IMR-90 (cell line): ENCODE results near the gene IFNLR1. TPM values are rescaled to one million over a fixed set of nuclear protein-coding genes. Genes with fewer than 3 reads are reported as not detected.

Source experiments
- ATAC-seq: fragments of 200-7000 bp; cut with Tn5 transposase; 2 replicates; pipeline ENCODE4 v1.9.1; 2020; ENCODE audit warnings: low read depth, mild to moderate bottlenecking, moderate library complexity
- BruUV-seq: library from RNA; stranded (reverse); fragments of 400-500 nt; replicated peaks from 2 replicates; lab custom pipeline; 2021; lab: Mats Ljungman, UMichigan
- CTCF ChIA-PET: fragments of 300-600 bp; formaldehyde crosslinking; extraction: SDS; loops from one replicate; lab custom pipeline; 2021; ENCODE audit warnings: antibody characterized with exemption; lab: Yijun Ruan, JAX
- POLR2A ChIA-PET: fragments of 300-600 bp; sonication (Branson Sonifier 250); formaldehyde crosslinking; loops from one replicate; lab custom pipeline; 2022; ENCODE audit warnings: antibody characterized with exemption; ENCODE audit not compliant: unreplicated experiment; lab: Charles Lee
- DNase-seq: peaks from one replicate; pipeline ENCODE4 v3.0.0; 2013
- H2AFZ ChIP-seq: replicated peaks from 2 replicates; pipeline ENCODE3; 2013; ENCODE audit warnings: low read length, mild to moderate bottlenecking; ENCODE audit not compliant: poor library complexity
- H2AK5ac ChIP-seq: 2 replicates; pipeline ENCODE4 v1.6.1; 2013; ENCODE audit warnings: low read depth, low read length, inconsistent platforms
- H2AK9ac ChIP-seq: replicated peaks from 2 replicates; pipeline ENCODE3; 2013; ENCODE audit warnings: mild to moderate bottlenecking, low read depth, low read length, moderate library complexity; ENCODE audit not compliant: poor library complexity
- H2BK120ac ChIP-seq: 2 replicates; pipeline ENCODE4 v1.6.1; 2013; ENCODE audit warnings: low read depth, low read length, inconsistent platforms
- H2BK15ac ChIP-seq: 3 replicates; pipeline ENCODE4 v1.6.1; 2013; ENCODE audit warnings: low read depth, low read length, inconsistent platforms
- H2BK20ac ChIP-seq: 2 replicates; pipeline ENCODE4 v1.6.1; 2013; ENCODE audit warnings: low read depth, mild to moderate bottlenecking, inconsistent platforms, low read length, moderate library complexity
- H2BK5ac ChIP-seq: 2 replicates; pipeline ENCODE4 v1.6.1; 2013; ENCODE audit warnings: mild to moderate bottlenecking, low read depth, low read length, inconsistent platforms; ENCODE audit not compliant: poor library complexity, severe bottlenecking
- H3K14ac ChIP-seq: replicated peaks from 2 replicates; pipeline ENCODE4 v1.6.1; 2013; ENCODE audit warnings: low read depth, low read length, inconsistent platforms
- H3K18ac ChIP-seq: 2 replicates; pipeline ENCODE4 v1.6.1; 2013; ENCODE audit warnings: low read depth, low read length, control low read depth
- H3K23ac ChIP-seq: 2 replicates; pipeline ENCODE4 v1.6.1; 2013; ENCODE audit warnings: low read depth, low read length, inconsistent platforms
- H3K27ac ChIP-seq: 2 replicates; pipeline ENCODE4 v1.5.1; 2013; ENCODE audit warnings: mild to moderate bottlenecking, control low read depth, low read length; ENCODE audit not compliant: insufficient read depth
- H3K27me3 ChIP-seq: 2 replicates; pipeline ENCODE4 v1.6.1; 2013; ENCODE audit warnings: low read length; ENCODE audit not compliant: control insufficient read depth, insufficient read depth
- H3K36me3 ChIP-seq: 2 replicates; pipeline ENCODE4 v1.6.1; 2013; ENCODE audit warnings: low read length, mixed read lengths; ENCODE audit not compliant: control insufficient read depth, insufficient read depth
- H3K4ac ChIP-seq: 2 replicates; pipeline ENCODE4 v1.6.1; 2013; ENCODE audit warnings: low read depth, low read length, inconsistent platforms
- H3K4me1 ChIP-seq: 2 replicates; pipeline ENCODE4 v1.6.1; 2013; ENCODE audit warnings: low read length, mixed read lengths; ENCODE audit not compliant: control insufficient read depth, insufficient read depth
- H3K4me2 ChIP-seq: 2 replicates; pipeline ENCODE4 v1.6.1; 2013; ENCODE audit warnings: low read depth, mild to moderate bottlenecking, control low read depth, low read length, moderate library complexity
- H3K4me3 ChIP-seq: 2 replicates; pipeline ENCODE4 v1.5.1; 2013; ENCODE audit warnings: low read depth, mild to moderate bottlenecking, control low read depth, low read length, moderate library complexity; ENCODE audit not compliant: insufficient read depth
- H3K56ac ChIP-seq: 2 replicates; pipeline ENCODE4 v1.6.1; 2013; ENCODE audit warnings: low read length, inconsistent platforms; ENCODE audit not compliant: insufficient read depth; ENCODE audit errors: extremely low read depth
- H3K79me1 ChIP-seq, 2 experiments: 2 replicates each; pipeline ENCODE4 v1.6.1; 2013; ENCODE audit warnings: low read length in 2 of 2, inconsistent platforms in 1 of 2, low read depth in 1 of 2
- H3K9ac ChIP-seq: 2 replicates; pipeline ENCODE4 v1.6.1; 2013; ENCODE audit warnings: low read depth, low read length, control low read depth
- H3K9me1 ChIP-seq: 2 replicates; pipeline ENCODE4 v1.6.1; 2013; ENCODE audit warnings: low read length, inconsistent platforms; ENCODE audit not compliant: insufficient read depth
- H3K9me3 ChIP-seq: 2 replicates; pipeline ENCODE4 v1.6.1; 2013; ENCODE audit warnings: low read length; ENCODE audit not compliant: control insufficient read depth, insufficient read depth
- H4K20me1 ChIP-seq: 2 replicates; pipeline ENCODE4 v1.6.1; 2013; ENCODE audit warnings: low read length, inconsistent platforms; ENCODE audit not compliant: insufficient read depth
- H4K5ac ChIP-seq: 2 replicates; pipeline ENCODE4 v1.6.1; 2013; ENCODE audit warnings: mild to moderate bottlenecking, low read depth, low read length, control low read depth
- H4K8ac ChIP-seq, 2 experiments: 2 replicates each; pipeline ENCODE4 v1.6.1; 2013; ENCODE audit warnings: low read depth in 2 of 2, low read length in 2 of 2, control low read depth in 1 of 2, inconsistent platforms in 1 of 2
- H4K91ac ChIP-seq: 2 replicates; pipeline ENCODE4 v1.6.1; 2013; ENCODE audit warnings: low read depth, low read length, inconsistent platforms; ENCODE audit not compliant: insufficient read depth
- BHLHE40 ChIP-seq: fragments of 150-350 bp; IDR thresholded peaks from 2 replicates; pipeline ENCODE4 v1.6.1; 2016; ENCODE audit warnings: mild to moderate bottlenecking, low read depth, low read length
- CHD1 ChIP-seq: IDR thresholded peaks from 2 replicates; pipeline ENCODE4 v1.6.1; 2012; ENCODE audit warnings: low read depth, low read length, improper control_type of control experiment
- FOS ChIP-seq: fragments of 150-350 bp; IDR thresholded peaks from 2 replicates; pipeline ENCODE4 v1.6.1; 2016; ENCODE audit warnings: low read depth, low read length
- MAFK ChIP-seq: IDR thresholded peaks from 2 replicates; pipeline ENCODE4 v1.6.1; 2012; ENCODE audit warnings: low read depth, low read length, improper control_type of control experiment
- MXI1 ChIP-seq: IDR thresholded peaks from 2 replicates; pipeline ENCODE4 v1.6.1; 2012; ENCODE audit warnings: low read depth, mild to moderate bottlenecking, low read length, moderate library complexity, borderline replicate concordance
- RCOR1 ChIP-seq: IDR thresholded peaks from 2 replicates; pipeline ENCODE4 v1.6.1; 2012; ENCODE audit warnings: mild to moderate bottlenecking, low read length, improper control_type of control experiment; ENCODE audit not compliant: insufficient replicate concordance
- USF2 ChIP-seq: fragments of 150-350 bp; IDR thresholded peaks from 2 replicates; pipeline ENCODE4 v1.6.1; 2017; ENCODE audit warnings: mild to moderate bottlenecking, antibody characterized with exemption, low read length, low read depth
- WGBS, 2 experiments: methylation state at CpG; one replicate each; pipeline versions ENCODE4 v1.1.5 to v1.1.7; 2013; ENCODE audit warnings: missing lambda C conversion rate in 2 of 2; ENCODE audit not compliant: insufficient read length in 1 of 2; ENCODE audit errors: extremely low coverage in 2 of 2; 5-methylcytosine and 5-hydroxymethylcytosine counted together
- dilution Hi-C: fragments of 300-500 bp; cut with HindIII; formaldehyde crosslinking; loops from one replicate; pipeline ENCODE4 v1.14.3; 2018; ENCODE audit warnings: low sequenced_read_pairs; ENCODE audit not compliant: unreplicated experiment
- in situ Hi-C: fragments of 300-500 bp; cut with MboI; formaldehyde crosslinking; loops from 3 replicates; pipeline ENCODE4 v1.14.3; 2019; ENCODE audit warnings: low sequenced_read_pairs, inconsistent platforms, mixed read lengths
- intact Hi-C: fragments of 100-400 bp; cut with micrococcal nuclease; formaldehyde crosslinking; loops from 2 replicates; pipeline ENCODE4 v1.10.0; 2022
- polyA plus RNA-seq, 3 experiments: library from polyadenylated mRNA; depleted of rRNA; stranded (reverse); fragments of >200 nt; gene quantifications; 2 replicates each; pipeline ENCODE4 v1.2.3, GENCODE V29; 2012; ENCODE audit warnings: low replicate concordance in 1 of 3
- total RNA-seq: library from RNA; depleted of rRNA; stranded (reverse); fragments of >200 nt; gene quantifications from 2 replicates; pipeline ENCODE4 v1.2.3, GENCODE V29; 2012
- TF ChIP-seq, protein P1 (sequence below): fragments of 150-350 bp; IDR thresholded peaks from 2 replicates; pipeline ENCODE4 v1.6.1; 2016; ENCODE audit warnings: low read depth, mild to moderate bottlenecking, low read length, moderate library complexity, borderline replicate concordance

The IFNLR1 gene
- total and polyA plus RNA-seq, 2 of the 4 experiments (the other 2 are of a cell fraction): not detected

DNA sequence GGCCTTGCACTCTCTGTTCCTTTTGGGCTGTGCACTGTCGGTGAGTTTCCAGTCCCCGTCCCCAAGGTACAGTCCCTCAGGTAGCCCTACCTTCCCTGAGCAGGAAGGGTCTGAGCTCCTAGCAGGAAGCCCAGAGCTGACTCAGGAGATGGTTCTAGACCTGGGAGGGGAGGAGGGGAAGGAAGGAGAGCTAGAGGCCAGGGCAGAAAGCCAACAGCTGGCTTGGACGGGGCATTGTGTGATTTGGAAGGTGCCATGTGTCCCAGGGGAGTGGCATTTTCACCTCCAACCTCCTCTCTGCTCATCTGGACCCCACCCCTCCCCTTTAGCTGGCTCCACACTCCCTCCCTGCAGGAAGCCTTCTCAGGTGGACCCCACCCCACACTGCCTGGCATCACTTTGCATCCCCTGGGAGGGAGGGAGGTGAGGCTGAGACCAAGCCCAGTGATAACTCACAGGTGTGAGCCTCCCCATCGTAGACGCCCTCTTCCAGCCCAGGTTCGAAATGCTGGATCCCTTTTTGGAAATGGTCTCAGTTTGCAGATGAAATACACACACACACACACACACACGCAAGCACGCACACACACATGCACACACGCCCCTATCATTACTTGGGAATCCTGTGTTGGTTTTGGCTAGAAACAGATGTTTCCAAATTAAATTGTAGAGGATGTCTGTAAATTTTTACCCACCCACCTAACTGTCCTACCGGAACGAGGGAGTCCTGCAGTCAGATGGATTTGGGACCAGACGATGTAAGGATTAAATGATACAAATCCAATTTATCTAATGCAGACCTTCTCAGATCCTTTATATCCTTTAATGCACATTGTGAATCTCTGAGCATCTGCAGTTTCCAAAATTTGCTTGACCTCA lies 19.7 kb upstream of the IFNLR1 start:
- H3K4me1 ChIP-seq: peaks cover 2% of the 10 kb centered on the region; the same call in 1 of the 2 replicates
- H3K9me1 ChIP-seq: no peaks in the 10 kb centered on the region
- no peak overlapping the region for H3K4me2 ChIP-seq
- H3K56ac ChIP-seq: no peak overlapping the region
- H3K79me1 ChIP-seq: no peaks in the 10 kb centered on the region
- no peak overlapping the region for H4K91ac ChIP-seq
- in situ Hi-C loops: no loop called here
- no peak overlapping the region for H3K14ac ChIP-seq
- H3K9me3 ChIP-seq: no peaks in the 10 kb centered on the region
- ATAC-seq (no peak), DNase-seq (no peak)
- dilution Hi-C loops: no loop called here
- no peak overlapping the region for H3K9ac ChIP-seq
- H4K20me1 ChIP-seq: no peaks in the 10 kb centered on the region; the same call in 1 of the 2 replicates
- no peak overlapping the region for H2BK20ac ChIP-seq
- H2BK5ac ChIP-seq: no peak overlapping the region
- H3K4me3 ChIP-seq: no peak overlapping the region
- H2BK120ac ChIP-seq: no peak overlapping the region
- no peak overlapping the region for H3K18ac ChIP-seq
- no TSS peak for BruUV-seq
- ChIA-PET CTCF (no interaction called here), POLR2A (no interaction called here)
- TF ChIP-seq USF2: no peak
- TF ChIP-seq, protein P1, sequence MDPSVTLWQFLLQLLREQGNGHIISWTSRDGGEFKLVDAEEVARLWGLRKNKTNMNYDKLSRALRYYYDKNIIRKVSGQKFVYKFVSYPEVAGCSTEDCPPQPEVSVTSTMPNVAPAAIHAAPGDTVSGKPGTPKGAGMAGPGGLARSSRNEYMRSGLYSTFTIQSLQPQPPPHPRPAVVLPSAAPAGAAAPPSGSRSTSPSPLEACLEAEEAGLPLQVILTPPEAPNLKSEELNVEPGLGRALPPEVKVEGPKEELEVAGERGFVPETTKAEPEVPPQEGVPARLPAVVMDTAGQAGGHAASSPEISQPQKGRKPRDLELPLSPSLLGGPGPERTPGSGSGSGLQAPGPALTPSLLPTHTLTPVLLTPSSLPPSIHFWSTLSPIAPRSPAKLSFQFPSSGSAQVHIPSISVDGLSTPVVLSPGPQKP: no peak
- no peak for TF ChIP-seq RCOR1
- TF ChIP-seq FOS: no peak
- TF ChIP-seq CHD1: no peak
- no peak for TF ChIP-seq MXI1
- no peak for TF ChIP-seq BHLHE40
- no peak for TF ChIP-seq MAFK
- peaks cover 27% of the 10 kb centered on the region for H3K27me3 ChIP-seq
- H3K4ac ChIP-seq: no peak overlapping the region
- H3K27ac ChIP-seq: no peak overlapping the region
- H3K36me3 ChIP-seq: no peaks in the 10 kb centered on the region
- no peak overlapping the region for H2BK15ac ChIP-seq
- no peak overlapping the region for H2AK9ac ChIP-seq
- H2AFZ ChIP-seq: no peak overlapping the region
- H3K23ac ChIP-seq: no peak overlapping the region
- WGBS, 2 experiments: 80% methylated on average over 1 of the region's 12 CpGs; no CpG with 5 or more reads in 1 of the 2 experiments
- H2AK5ac ChIP-seq: no peak overlapping the region
- intact Hi-C loops: no loop called here
- H4K5ac ChIP-seq: no peak overlapping the region
- H4K8ac ChIP-seq: no peak overlapping the region
